T-helper 2 cell (primary cell): ENCODE results near the gene SYTL3.
A peak's percentile ranks its signal among the peaks of the same experiment; 100 is the strongest.
"Not testable (repeated sequence)": the region's sequence is repeated elsewhere in the genome, so short reads cannot be mapped to it uniquely, and the experiment has no call there.

Experiments
- DNase-seq, 5 experiments: peaks; one replicate each; pipeline versions ENCODE4 v3.0.0 to v3.0.0-alpha.2; 2012 to 2022

Gene SYTL3

DNA sequence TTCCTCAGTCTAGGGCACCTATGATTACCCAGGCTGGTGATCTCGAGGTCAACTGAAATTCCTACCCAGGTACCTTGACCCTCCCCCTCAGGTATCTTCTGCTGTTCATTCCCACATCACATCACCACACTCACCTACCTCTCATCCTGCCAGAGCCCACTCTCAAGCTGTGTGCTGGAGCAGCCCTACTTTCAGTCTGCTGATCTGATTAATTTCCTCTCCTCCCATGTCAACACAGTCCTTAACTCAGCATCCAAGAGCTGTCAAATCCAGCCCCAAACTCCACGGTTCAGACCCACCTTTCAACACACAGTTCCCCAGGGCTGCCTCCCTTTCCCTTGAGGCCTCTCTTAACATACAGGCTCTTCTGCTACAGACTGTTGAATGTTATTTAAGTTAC lies 126.9 kb downstream of the SYTL3 start:
- no peak for DNase-seq

- no peak for DNase-seq
Measured at GRCh38 chr6:158777510-158777909, 127.7 kb downstream of the SYTL3 start.

- DNase-seq: no peak
Measured at GRCh38 chr6:158778005-158778527, 128.2 kb downstream of the SYTL3 start.

- no peak for DNase-seq
Measured at GRCh38 chr6:158780246-158780884, 130.5 kb downstream of the SYTL3 start.

- DNase-seq: no peak
Measured at GRCh38 chr6:158780988-158781691, 131.3 kb downstream of the SYTL3 start.

DNA sequence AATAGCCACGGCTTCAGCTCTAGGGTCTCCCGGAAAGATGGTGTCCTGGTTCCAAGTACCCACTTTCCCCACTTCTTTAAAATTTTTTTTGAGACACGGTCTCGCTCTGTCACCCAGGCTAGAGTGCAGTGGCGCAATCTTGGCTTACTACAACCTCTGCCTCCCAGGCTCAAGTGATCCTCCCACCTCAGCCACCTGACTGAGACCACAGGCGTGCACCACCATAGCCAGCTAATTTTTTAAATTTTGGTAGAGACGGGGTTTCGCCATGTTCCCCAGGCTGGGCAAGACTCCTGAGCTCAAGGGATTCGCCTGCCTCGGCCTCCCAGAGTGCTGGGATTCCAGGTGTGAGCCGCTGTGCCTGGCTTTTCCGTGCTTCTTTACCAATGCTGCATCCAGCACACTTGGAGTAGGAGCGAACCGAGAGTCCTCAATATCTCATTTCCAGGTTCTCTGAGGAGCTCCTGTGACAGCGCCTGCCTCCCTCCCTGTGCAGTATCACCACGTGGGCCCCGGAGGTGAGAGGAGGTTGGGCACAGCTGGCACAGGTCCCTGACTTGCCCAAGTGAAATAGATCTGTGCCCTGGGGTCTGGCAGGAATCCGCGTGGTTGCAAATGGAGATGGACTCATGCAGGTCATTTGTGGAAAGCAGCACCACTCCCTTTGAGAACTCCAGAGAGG lies 132.0 kb downstream of the SYTL3 start:
- DNase-seq: no peak

GRCh38 chr6:158782432-158783166 lies 132.7 kb downstream of the SYTL3 start:
- DNase-seq: no peak

- no peak for DNase-seq
Measured at GRCh38 chr6:158783167-158783450, 133.3 kb downstream of the SYTL3 start.

DNA sequence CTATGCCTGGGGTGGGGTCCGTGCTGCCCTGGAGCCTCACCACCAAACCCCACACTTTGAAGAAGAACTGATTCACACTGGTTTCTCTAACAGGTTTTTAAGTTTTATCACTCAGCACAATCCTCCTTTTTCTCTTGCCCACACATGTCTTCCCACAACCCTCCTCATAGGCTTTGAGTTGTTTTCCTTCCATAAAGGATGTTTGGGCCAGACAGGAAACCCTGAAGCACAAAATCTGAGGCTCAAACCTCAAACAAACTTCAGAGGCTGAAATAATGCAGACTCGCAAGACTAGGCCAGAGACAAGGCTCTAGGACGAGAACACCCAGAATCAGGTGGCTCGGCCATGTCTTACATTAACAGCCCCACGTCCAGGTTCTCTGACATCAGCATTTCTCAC lies 134.0 kb downstream of the SYTL3 start:
- no peak for DNase-seq

DNA sequence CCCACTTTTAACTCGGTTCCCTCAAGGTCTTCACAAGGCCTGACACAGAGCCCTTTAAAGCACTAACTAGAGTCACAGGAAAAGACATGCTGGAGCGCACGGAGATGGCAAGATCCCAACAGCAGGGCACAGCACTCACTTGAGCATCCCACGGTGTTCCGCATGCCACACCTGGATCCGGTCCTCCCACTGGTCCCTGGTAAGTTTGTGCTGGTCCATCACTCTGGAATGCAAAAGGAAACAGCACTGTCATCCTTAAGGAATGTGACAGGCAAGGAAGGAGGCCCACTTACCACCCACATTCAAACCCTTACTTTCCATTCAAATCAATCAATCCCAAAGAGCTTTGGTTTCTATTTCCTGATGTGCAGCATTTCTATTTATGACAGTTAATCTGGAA lies 134.7 kb downstream of the SYTL3 start:
- no peak for DNase-seq

GRCh38 chr6:158785036-158785435 lies 135.2 kb downstream of the SYTL3 start:
- DNase-seq: no peak

DNA sequence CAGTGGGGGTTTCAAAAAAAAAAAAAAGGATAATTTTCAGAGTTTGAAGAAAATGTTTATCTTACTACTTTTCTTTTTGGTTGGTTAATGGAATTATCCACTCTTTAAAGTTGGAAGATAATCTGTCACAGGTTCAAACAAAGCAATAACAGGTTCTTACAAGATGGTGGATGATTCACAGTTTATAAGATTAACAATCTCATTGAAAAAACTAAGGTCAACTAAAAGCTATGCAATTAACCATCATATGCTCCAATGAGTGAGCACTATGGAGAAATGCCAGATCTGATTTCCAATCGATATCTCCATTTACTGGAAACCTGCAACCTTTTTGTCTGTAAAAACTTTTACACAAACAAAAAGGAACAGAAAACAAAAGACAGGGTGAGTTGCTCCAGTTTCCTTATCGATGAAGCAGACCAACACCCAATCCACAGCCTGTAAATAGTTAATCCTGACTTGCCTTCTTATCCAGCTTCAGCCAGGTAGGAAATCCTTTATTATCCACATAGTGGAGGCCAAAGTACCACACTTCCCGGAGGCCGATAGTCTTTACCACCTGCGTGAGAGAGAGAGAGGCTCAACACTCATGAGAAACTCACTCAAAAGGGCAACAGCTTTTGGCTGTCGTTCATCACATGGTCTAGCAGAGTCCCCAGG lies 136.9 kb downstream of the SYTL3 start:
- no peak for DNase-seq

GRCh38 chr6:158787395-158787794 lies 137.5 kb downstream of the SYTL3 start:
- DNase-seq: no peak

DNA sequence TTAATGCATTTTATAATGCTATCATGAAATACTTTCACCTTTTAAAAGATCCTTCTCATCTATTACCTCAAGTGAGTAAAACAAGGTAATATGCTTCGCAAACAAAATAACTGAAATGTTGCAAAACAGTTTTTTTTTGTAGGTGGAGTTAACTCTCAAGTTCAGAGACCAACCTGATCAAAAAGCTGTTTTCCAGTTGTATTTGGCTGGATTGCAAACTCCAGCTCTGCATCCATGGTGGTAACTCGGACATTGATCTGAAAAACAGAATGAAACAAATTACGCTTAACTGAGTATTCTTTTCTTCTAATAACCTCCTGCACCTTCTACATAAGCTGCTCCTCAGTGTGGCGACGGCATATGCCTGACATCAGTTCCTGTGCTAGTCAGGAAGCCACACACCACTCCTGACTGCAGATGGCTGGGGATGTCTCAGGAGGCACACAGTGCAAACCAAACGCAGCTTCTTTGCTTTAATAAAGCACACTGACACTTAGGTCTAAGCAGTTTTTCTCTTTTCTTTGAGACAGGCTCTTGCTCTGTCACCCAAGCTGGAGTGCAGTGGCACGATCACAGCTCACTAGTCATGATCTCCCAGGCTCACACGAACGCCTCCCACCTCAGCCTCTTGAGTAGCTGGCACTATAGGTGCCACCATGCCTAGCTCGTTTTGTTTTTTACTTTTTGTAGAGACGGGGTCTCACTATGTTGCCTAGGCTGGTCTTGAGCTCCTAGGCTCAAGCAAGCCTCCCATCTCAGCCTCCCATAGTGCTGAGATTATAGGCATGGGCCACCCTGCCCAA lies 139.5 kb downstream of the SYTL3 start:
- DNase-seq: peak in 3 of 5 experiments; percentile 49 to 89 (median 62)

DNA sequence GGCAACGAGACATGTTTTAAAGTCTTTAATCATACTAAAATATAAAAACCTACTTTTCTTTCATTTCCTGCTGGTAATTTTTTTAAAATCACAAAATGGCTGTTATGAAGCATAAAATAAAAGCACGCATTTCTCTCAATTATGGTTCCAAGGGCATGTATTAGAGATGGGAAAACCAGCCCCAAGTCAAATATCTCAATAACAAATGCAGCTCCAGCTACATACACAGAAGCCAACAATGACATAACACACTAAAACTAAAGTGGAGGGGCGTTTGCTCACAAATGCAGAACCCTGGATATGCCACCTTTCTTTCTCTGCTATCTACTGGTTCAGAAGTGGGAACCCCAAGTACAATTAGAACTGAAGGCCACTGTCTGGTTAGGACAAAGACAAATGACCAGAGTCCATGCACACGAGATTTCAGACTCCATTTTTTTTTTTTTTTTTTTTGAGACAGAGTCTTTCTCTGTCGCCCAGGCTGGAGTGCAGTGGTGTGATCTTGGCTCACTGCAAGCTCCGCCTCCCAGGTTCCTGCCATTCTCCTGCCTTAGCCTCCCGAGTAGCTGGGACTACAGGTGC lies 141.5 kb downstream of the SYTL3 start:
- DNase-seq: no peak

DNA sequence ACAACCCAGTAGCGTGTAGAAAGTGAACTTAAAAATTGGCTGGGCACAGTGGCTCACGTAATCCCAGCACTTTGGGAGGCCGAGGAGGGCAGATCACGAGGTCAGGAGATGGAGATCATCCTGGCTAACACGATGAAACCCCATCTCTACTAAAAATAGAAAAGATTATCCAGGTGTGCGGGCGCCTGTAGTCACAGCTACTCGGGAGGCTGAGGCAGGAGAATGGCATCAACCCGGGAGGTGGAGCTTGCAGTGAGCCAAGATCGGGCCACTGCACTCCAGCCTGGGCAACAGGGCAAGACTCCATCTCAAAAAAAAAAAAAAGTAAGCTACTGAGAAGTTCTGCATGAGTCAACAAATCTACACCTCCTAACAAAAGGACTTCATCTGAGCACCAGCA lies 142.7 kb downstream of the SYTL3 start:
- DNase-seq: not testable (repeated sequence)

- peak in 1 of 5 experiments; percentile 60 for DNase-seq
Measured at GRCh38 chr6:158793432-158793831, 143.6 kb downstream of the SYTL3 start.

DNA sequence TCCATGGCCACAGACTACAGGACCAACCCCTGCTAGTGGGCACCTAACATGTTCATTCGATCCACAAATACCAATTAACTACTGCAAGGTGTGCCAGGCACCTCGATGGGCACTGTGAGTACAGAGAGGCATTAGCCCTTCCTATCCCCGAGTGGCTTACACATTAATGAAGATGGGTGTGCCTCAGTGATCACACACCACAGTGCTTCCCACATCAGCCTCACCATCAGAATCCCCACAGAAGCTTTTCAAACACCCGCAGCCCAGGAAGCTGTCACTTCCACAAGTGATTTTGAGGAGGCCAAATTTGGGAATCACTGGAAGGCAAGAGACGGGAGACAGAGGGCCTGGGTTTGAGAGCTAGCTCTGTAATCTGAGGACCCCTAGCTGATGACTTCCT lies 145.7 kb downstream of the SYTL3 start:
- no peak for DNase-seq

DNA sequence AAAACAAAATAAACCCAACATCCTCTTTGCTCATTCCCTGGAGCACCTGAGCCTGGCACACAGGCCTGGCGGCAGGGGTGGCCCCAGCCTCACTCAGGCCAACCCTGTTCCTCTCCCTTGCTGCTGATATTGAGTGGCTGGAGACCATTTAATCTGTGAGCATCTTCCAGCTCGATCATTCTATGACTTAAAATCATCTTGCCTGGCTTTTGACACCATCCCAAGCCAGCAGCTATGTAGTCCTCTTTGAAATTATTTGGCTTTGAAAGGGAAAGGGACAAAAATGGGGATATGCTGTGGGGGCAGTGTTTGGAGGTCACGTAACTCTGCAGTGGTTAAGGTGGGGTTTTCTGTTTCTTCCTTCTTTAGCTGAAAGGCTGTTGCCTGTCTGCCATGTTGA lies 146.5 kb downstream of the SYTL3 start:
- DNase-seq: no peak

- no peak for DNase-seq
Measured at GRCh38 chr6:158797331-158798310, 147.8 kb downstream of the SYTL3 start.
